Heart left ventricle (tissue), 16 donors: ENCODE measurements around the gene KCTD7. TPM values are rescaled to one million over a fixed set of nuclear protein-coding genes. Genes with fewer than 3 reads are reported as not detected.
A peak's percentile ranks its signal among the peaks of the same experiment; 100 is the strongest.
"Not testable (repeated sequence)": the region's sequence is repeated elsewhere in the genome, so short reads cannot be mapped to it uniquely, and the experiment has no call there.

Experiments used
- ATAC-seq, 4 donors: fragments of 200-7000 bp; cut with Tn5 transposase; one replicate each; pipeline ENCODE4 v1.9.1; 2020 to 2022; ENCODE audit warnings: moderate library complexity in 4 of 4, mild to moderate bottlenecking in 3 of 4, moderate number of reproducible peaks in 1 of 4
- DNase-seq, 5 donors: peaks; one replicate each; pipeline ENCODE4 v3.0.0-alpha.2; 2020
- H3K27ac ChIP-seq, 12 donors: fragments of 200-600 bp; sonication (generic) in 4 of 12; one replicate each; pipeline versions ENCODE4 v1.5.0 to v1.8.0; 2016 to 2022; ENCODE audit warnings: mild to moderate bottlenecking in 2 of 12
- H3K27me3 ChIP-seq, 9 donors: fragments of 200-600 bp; sonication (generic) in 2 of 9; one replicate each; pipeline versions ENCODE4 v1.5.1 to v1.8.0; 2016 to 2022; ENCODE audit warnings: mild to moderate bottlenecking in 3 of 9
- H3K36me3 ChIP-seq, 9 donors: fragments of 200-600 bp; sonication (generic) in 2 of 9; one replicate each; pipeline versions ENCODE4 v1.5.0 to v1.8.0; 2018 to 2022; ENCODE audit warnings: mild to moderate bottlenecking in 2 of 9
- H3K4me1 ChIP-seq, 12 donors: fragments of 200-600 bp; sonication (generic) in 4 of 12; one replicate each; pipeline versions ENCODE4 v1.5.0 to v1.8.0; 2016 to 2022; ENCODE audit warnings: mild to moderate bottlenecking in 3 of 12
- H3K4me3 ChIP-seq, 12 donors: fragments of 200-600 bp; sonication (generic) in 4 of 12; one replicate each; pipeline versions ENCODE4 v1.5.0 to v1.8.0; 2017 to 2022; ENCODE audit warnings: mild to moderate bottlenecking in 9 of 12, moderate library complexity in 4 of 12
- H3K9me3 ChIP-seq, 12 donors: fragments of 200-600 bp; sonication (generic) in 4 of 12; one replicate each; pipeline versions ENCODE4 v1.5.0 to v1.8.0; 2016 to 2022; ENCODE audit warnings: mild to moderate bottlenecking in 1 of 12
- CTCF ChIP-seq, 12 donors: fragments of 200-600 bp; sonication (generic) in 4 of 12; IDR thresholded peaks; one replicate each; pipeline versions ENCODE4 v1.5.0 to v1.8.0; 2018 to 2022; ENCODE audit warnings: antibody characterized with exemption in 12 of 12, mild to moderate bottlenecking in 5 of 12
- POLR2A ChIP-seq, 2 donors: fragments of 450-650 bp; IDR thresholded peaks; one replicate each; pipeline ENCODE4 v1.6.1; 2017; ENCODE audit warnings: antibody characterized with exemption in 2 of 2, mild to moderate bottlenecking in 2 of 2, moderate library complexity in 2 of 2
- WGBS, 4 donors: extraction: QIAGEN DNeasy Blood & Tissue Kit in 2 of 4; methylation state at CpG; one replicate each; pipeline versions ENCODE4 v1.1.5 to v1.1.7; 2013 to 2018; 5-methylcytosine and 5-hydroxymethylcytosine counted together
- intact Hi-C, 10 donors: fragments of 100-400 bp; cut with DNase I; formaldehyde crosslinking; loops; one replicate each; pipeline versions ENCODE4 v1.11.1 to v1.14.2; 2022
- polyA plus RNA-seq, 2 donors: library from polyadenylated mRNA; stranded (reverse); fragments of 200-250 nt; gene quantifications; one replicate each; pipeline ENCODE4 v1.2.3, GENCODE V29; 2013
- total RNA-seq, 9 donors: library from RNA; depleted of rRNA in 2 of 9; stranded (reverse); fragments of >200 nt in 2 of 9; fragmentation: NEBNext Ultra II Directional in 3 of 9; extraction: Animal tissue kit (Norgen Biotek cat#: 25700) in 3 of 9; gene quantifications; one replicate each; pipeline versions ENCODE4 v1.1.0 to v1.2.4, GENCODE V29; 2016 to 2023
- donor health status: ischemic (EF 13 %, LVEDD 7.1; RV severe dilation, severe dysfunction).
- donor health status: healthy with polysubstance abuse.
- donor health status: DM: no; HTN: yes; CAD: no.
- donor health status: DM: no; HTN: no; CAD: no.
- donor health status: ischemic (EF 25% LVEDD 6.9; RV normal size, moderate dysfunction).
- donor health status: ischemic (EF 25% LVEDD 5.7; RV mildly dilated, moderate dysfunction).
- donor health status: healthy.
- donor health status: DM: yes; HTN: yes; CAD: no.
- donor health status: ischemic (EF 35%, LVEDD 5.7; RV mildly dilated, moderate dysfunction).
- donor health status: nonischemic (EF 11% LVEDD 7.7; RV severe dilation, severe dysfunction).
- donor health status: DM: yes; HTN: yes; CAD: no.
- donor health status: PGD.
- donor health status: ischemic (EF 29% LVEDD 5.4; RV normal size, mild dysfunction).
- donor health status: nonischemic (EF 23%, LVEDD 6.1; RV moderate dilation, normal function).

KCTD7 gene
- total and polyA plus RNA-seq, 11 donors, result 4.1 to 13.9 (median 11.0) TPM

GRCh38 chr7:66634816-66635215 lies 6.1 kb downstream of the KCTD7 start:
- intact Hi-C loops, result no loop called here
- no peak overlapping the region for H3K4me3 ChIP-seq
- peak overlapping the region in 3 of 12 donors; percentile 21 to 52 (median 32) for H3K27ac ChIP-seq

GRCh38 chr7:66635322-66635981 lies 6.8 kb downstream of the KCTD7 start:
- Histone ChIP-seq H3K36me3 (peaks cover 0 to 64% (median 56%) of the 10 kb centered on the region in 9 donors), H3K27ac (peak overlapping the region in 4 of 12 donors; percentile 32 to 55 (median 43)), H3K4me1 (peaks cover 0 to 30% (median 1%) of the 10 kb centered on the region in 12 donors)
- peak in 1 of 4 donors; percentile 43 for ATAC-seq
- H3K9me3 ChIP-seq, H3K27me3 ChIP-seq, intact Hi-C loops, H3K4me3 ChIP-seq, DNase-seq: not testable (repeated sequence)
- WGBS, 4 donors, result 50 to 90% (median 70%) methylated on average over 1 to 2 of the region's 4 CpGs

More at GRCh38 chr7:66634816-66635215, 6.1 kb downstream of the KCTD7 start:
- no peaks in the 10 kb centered on the region for H3K27me3 ChIP-seq
- no peaks in the 10 kb centered on the region for H3K9me3 ChIP-seq
- peaks cover 0 to 36% (median 8%) of the 10 kb centered on the region in 12 donors for H3K4me1 ChIP-seq
- 94 to 97% (median 97%) methylated on average over 4 of the region's 4 CpGs for WGBS, 4 donors
- peaks cover 0 to 58% (median 50%) of the 10 kb centered on the region in 9 donors for H3K36me3 ChIP-seq
- DNase-seq (no peak), ATAC-seq (no peak)
- TF ChIP-seq POLR2A (IDR thresholded peaks at IDR 0.05) (no peak), CTCF (IDR thresholded peaks at IDR 0.05) (no peak)

GRCh38 chr7:66635982-66636546 lies 7.4 kb downstream of the KCTD7 start:
- Histone ChIP-seq H3K36me3 (peaks cover 0 to 70% (median 63%) of the 10 kb centered on the region in 9 donors), H3K4me1 (peaks cover 0 to 24% (median 0%) of the 10 kb centered on the region in 12 donors), H3K27ac (peak overlapping the region in 3 of 12 donors; percentile 24 to 55 (median 34))
- peak in 3 of 4 donors; percentile 63 to 74 (median 71) for ATAC-seq
- intact Hi-C loops, DNase-seq, H3K4me3 ChIP-seq, H3K27me3 ChIP-seq, H3K9me3 ChIP-seq: not testable (repeated sequence)
- 60 to 70% (median 64%) methylated on average over 5 to 7 of the region's 9 CpGs for WGBS, 4 donors

GRCh38 chr7:66638309-66639099 lies 9.8 kb downstream of the KCTD7 start:
- ATAC-seq, result no peak
- Histone ChIP-seq H3K27ac (no peak overlapping the region), H3K36me3 (peaks cover 0 to 87% (median 81%) of the 10 kb centered on the region in 9 donors), H3K27me3 (no peaks in the 10 kb centered on the region), H3K9me3 (no peaks in the 10 kb centered on the region), H3K4me1 (peaks cover 0 to 15% (median 0%) of the 10 kb centered on the region in 12 donors), H3K4me3 (no peak overlapping the region)
- 90 to 94% (median 93%) methylated on average over 21 of the region's 21 CpGs for WGBS, 4 donors
- intact Hi-C loops, result no loop called here
- TF ChIP-seq CTCF (IDR thresholded peaks at IDR 0.05) (no peak), POLR2A (IDR thresholded peaks at IDR 0.05) (no peak)
- DNase-seq, result no peak

GRCh38 chr7:66639773-66640172 lies 11.1 kb downstream of the KCTD7 start:
- peaks cover 0 to 15% (median 0%) of the 10 kb centered on the region in 12 donors for H3K4me1 ChIP-seq
- ATAC-seq (no peak), DNase-seq (no peak)
- H3K4me3 ChIP-seq, result no peak overlapping the region
- no peaks in the 10 kb centered on the region for H3K27me3 ChIP-seq
- intact Hi-C loops, result no loop called here
- peaks cover 0 to 87% (median 78%) of the 10 kb centered on the region in 9 donors for H3K36me3 ChIP-seq
- no peaks in the 10 kb centered on the region for H3K9me3 ChIP-seq
- TF ChIP-seq CTCF (IDR thresholded peaks at IDR 0.05) (no peak), POLR2A (IDR thresholded peaks at IDR 0.05) (no peak)
- WGBS, 4 donors, result 70 to 87% (median 72%) methylated on average over 3 of the region's 3 CpGs
- H3K27ac ChIP-seq, result no peak overlapping the region
